Erythroblast (primary cell): Measurements from ENCODE around the gene IGIP.
A peak's percentile ranks its signal among the peaks of the same experiment; 100 is the strongest.

ENCODE experiments used
- GATA1 ChIP-seq: IDR thresholded peaks from 2 replicates; pipeline ENCODE4 v1.6.1; 2011; ENCODE audit warnings: low read depth, mild to moderate bottlenecking, control low read depth, low read length, moderate library complexity
- POLR2A ChIP-seq: IDR thresholded peaks from 2 replicates; pipeline ENCODE4 v1.6.1; 2011; ENCODE audit warnings: mild to moderate bottlenecking, low read length

DNA sequence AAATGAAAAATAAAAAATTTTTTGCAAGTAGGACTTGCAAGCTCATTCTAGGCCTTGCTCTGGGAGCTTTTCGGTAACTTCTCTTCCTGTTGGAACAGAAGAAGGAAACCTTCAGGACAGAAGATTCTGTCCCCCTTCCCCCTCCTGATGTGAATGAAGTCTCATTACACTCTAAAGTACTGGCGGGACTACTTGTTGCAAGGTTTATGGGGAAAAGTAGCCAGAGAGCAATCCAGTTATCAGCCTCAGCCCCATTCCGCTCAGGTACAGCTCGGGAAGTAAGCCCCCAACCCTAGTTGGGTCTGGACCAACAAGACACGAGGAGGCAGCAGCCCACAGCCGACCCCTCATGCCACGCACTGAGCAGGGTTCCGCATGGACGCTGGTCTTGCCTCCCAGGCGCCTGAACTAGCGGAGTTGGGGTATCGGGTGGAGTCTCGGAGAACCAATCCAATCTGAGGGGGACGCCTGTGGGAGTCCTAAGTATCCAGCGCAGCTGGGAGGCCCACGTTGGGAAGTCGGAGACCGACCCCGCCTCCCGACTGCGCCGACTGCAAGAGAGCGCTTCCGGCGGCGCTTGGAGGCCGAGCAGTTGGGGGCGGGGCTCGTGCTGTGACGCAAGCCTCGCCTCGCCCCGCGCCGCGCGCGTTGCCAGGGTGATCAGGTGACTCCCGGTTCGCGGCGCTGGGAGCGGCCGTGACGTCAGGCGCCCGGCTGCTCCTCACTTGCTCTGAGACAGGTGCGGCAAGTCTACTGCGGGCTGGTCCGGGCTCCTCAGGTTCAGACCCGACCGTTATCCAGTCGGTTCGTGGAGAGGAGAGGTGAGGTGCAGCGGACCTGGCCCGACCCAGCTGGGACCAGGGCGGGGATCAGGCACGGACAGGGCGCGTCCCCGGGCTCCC, 49.0 kb downstream of the IGIP start, which contains the start of gene CYSTM1:
- peak; percentile 84 for TF ChIP-seq POLR2A
- TF ChIP-seq GATA1: no peak
